H9 (cell line): ENCODE results near the gene DLGAP4. TPM values are rescaled to one million over a fixed set of nuclear protein-coding genes. Genes with fewer than 3 reads are reported as not detected.

Experiments
- DNase-seq: peaks from one replicate; pipeline ENCODE4 v3.0.0-alpha.2; 2017
- H2AFZ ChIP-seq: one replicate; pipeline ENCODE4 v1.6.1; 2013; ENCODE audit warnings: mild to moderate bottlenecking, low read length, control low read depth, moderate library complexity
- H2AK5ac ChIP-seq: 2 replicates; pipeline ENCODE4 v1.6.1; 2013; ENCODE audit warnings: low read length, control low read depth, mixed read lengths; ENCODE audit not compliant: insufficient read length
- H2BK120ac ChIP-seq: one replicate; pipeline ENCODE4 v1.6.1; 2013; ENCODE audit warnings: low read depth, mild to moderate bottlenecking, low read length, control low read depth, inconsistent platforms; ENCODE audit not compliant: poor library complexity, severe bottlenecking
- H2BK12ac ChIP-seq: 2 replicates; pipeline ENCODE4 v1.6.1; 2013; ENCODE audit warnings: low read length, control low read depth, mixed read lengths, low read depth; ENCODE audit not compliant: insufficient read length
- H2BK15ac ChIP-seq: 2 replicates; pipeline ENCODE4 v1.6.1; 2013; ENCODE audit warnings: low read depth, low read length, control low read depth
- H2BK20ac ChIP-seq: one replicate; pipeline ENCODE4 v1.6.1; 2013; ENCODE audit warnings: low read depth, mild to moderate bottlenecking, low read length, control low read depth, inconsistent platforms; ENCODE audit not compliant: poor library complexity, severe bottlenecking
- H2BK5ac ChIP-seq: 2 replicates; pipeline ENCODE4 v1.6.1; 2013; ENCODE audit warnings: low read length, control low read depth, mixed read lengths; ENCODE audit not compliant: insufficient read length
- H3K14ac ChIP-seq: 2 replicates; pipeline ENCODE4 v1.6.1; 2013; ENCODE audit warnings: low read length, control low read depth; ENCODE audit not compliant: insufficient read depth
- H3K18ac ChIP-seq: 2 replicates; pipeline ENCODE4 v1.6.1; 2013; ENCODE audit warnings: low read depth, mild to moderate bottlenecking, mixed read lengths, low read length, control low read depth; ENCODE audit not compliant: insufficient read length
- H3K23ac ChIP-seq: 2 replicates; pipeline ENCODE4 v1.6.1; 2013; ENCODE audit warnings: low read length, control low read depth, mixed read lengths, low read depth; ENCODE audit not compliant: insufficient read length
- H3K23me2 ChIP-seq: 2 replicates; pipeline ENCODE4 v1.6.1; 2013; ENCODE audit warnings: low read depth, mild to moderate bottlenecking, mixed read lengths, low read length, control low read depth; ENCODE audit not compliant: insufficient read length, poor library complexity, severe bottlenecking
- H3K27ac ChIP-seq: 2 replicates; pipeline ENCODE4 v1.5.1; 2013; ENCODE audit warnings: low read length, control low read depth, mixed read lengths, low read depth; ENCODE audit not compliant: insufficient read length
- H3K27me3 ChIP-seq: 2 replicates; pipeline ENCODE4 v1.6.1; 2013; ENCODE audit warnings: low read length, control low read depth, inconsistent platforms; ENCODE audit not compliant: insufficient read depth
- H3K4ac ChIP-seq: 2 replicates; pipeline ENCODE4 v1.6.1; 2013; ENCODE audit warnings: low read depth, mild to moderate bottlenecking, control low read depth, inconsistent platforms, low read length, moderate library complexity
- H3K4me1 ChIP-seq: 2 replicates; pipeline ENCODE4 v1.6.1; 2013; ENCODE audit warnings: low read length, control low read depth, inconsistent platforms; ENCODE audit not compliant: insufficient read depth
- H3K4me2 ChIP-seq: 2 replicates; pipeline ENCODE4 v1.6.1; 2013; ENCODE audit warnings: low read length, control low read depth, mixed read lengths; ENCODE audit not compliant: insufficient read length, insufficient read depth
- H3K56ac ChIP-seq: 2 replicates; pipeline ENCODE4 v1.6.1; 2013; ENCODE audit warnings: low read depth, mild to moderate bottlenecking, mixed read lengths, low read length, control low read depth; ENCODE audit not compliant: insufficient read length
- H3K79me1 ChIP-seq: 2 replicates; pipeline ENCODE4 v1.6.1; 2013; ENCODE audit warnings: low read depth, mild to moderate bottlenecking, moderate library complexity, low read length, control low read depth, inconsistent platforms; ENCODE audit not compliant: insufficient read depth, poor library complexity, severe bottlenecking
- H3K79me2 ChIP-seq: 2 replicates; pipeline ENCODE4 v1.6.1; 2013; ENCODE audit warnings: low read length, control low read depth, inconsistent platforms; ENCODE audit not compliant: insufficient read depth
- H3K9ac ChIP-seq: 2 replicates; pipeline ENCODE4 v1.6.1; 2013; ENCODE audit warnings: low read length, control low read depth, mixed read lengths; ENCODE audit not compliant: insufficient read length; ENCODE audit errors: extremely low read depth
- H3K9me3 ChIP-seq: one replicate; pipeline ENCODE4 v1.6.1; 2013; ENCODE audit warnings: low read depth, low read length, inconsistent platforms; ENCODE audit not compliant: control insufficient read depth
- H3T11ph ChIP-seq: one replicate; pipeline ENCODE4 v1.6.1; 2013; ENCODE audit warnings: mild to moderate bottlenecking, low read length, control low read depth, inconsistent platforms
- H4K20me1 ChIP-seq: one replicate; pipeline ENCODE4 v1.6.1; 2013; ENCODE audit not compliant: control insufficient read depth, insufficient read length, insufficient read depth
- H4K5ac ChIP-seq: 2 replicates; pipeline ENCODE4 v1.6.1; 2013; ENCODE audit warnings: low read depth, mild to moderate bottlenecking, mixed read lengths, low read length, control low read depth; ENCODE audit not compliant: insufficient read length
- H4K8ac ChIP-seq: replicated peaks from 2 replicates; pipeline ENCODE4 v1.6.1; 2013; ENCODE audit warnings: low read length, control low read depth, mixed read lengths, low read depth; ENCODE audit not compliant: insufficient read length
- H4K91ac ChIP-seq: 2 replicates; pipeline ENCODE4 v1.6.1; 2013; ENCODE audit warnings: low read depth, mild to moderate bottlenecking, moderate library complexity, mixed read lengths, low read length, control low read depth; ENCODE audit not compliant: insufficient read length
- H3K27ac Mint-ChIP-seq, 3 experiments: 2 replicates in 2 of 3; 3 replicates in 1 of 3; pipeline ENCODE4 v1.8.0; 2020 to 2021; ENCODE audit warnings: mixed read lengths in 3 of 3, mild to moderate bottlenecking in 1 of 3, moderate library complexity in 1 of 3
- H3K27me3 Mint-ChIP-seq: 2 replicates; pipeline ENCODE4 v1.8.0; 2021; ENCODE audit warnings: low read depth, mild to moderate bottlenecking, moderate library complexity, mixed read lengths
- H3K36me3 Mint-ChIP-seq, 3 experiments: 2 replicates in 2 of 3; 3 replicates in 1 of 3; pipeline ENCODE4 v1.8.0; 2020 to 2021; ENCODE audit warnings: low read depth in 3 of 3, mixed read lengths in 3 of 3; ENCODE audit not compliant: insufficient read depth in 1 of 3
- H3K4me1 Mint-ChIP-seq, 2 experiments: 2 replicates each; pipeline ENCODE4 v1.8.0; 2020; ENCODE audit warnings: mixed read lengths in 2 of 2
- H3K4me3 Mint-ChIP-seq, 2 experiments: 2 replicates in 1 of 2; 3 replicates in 1 of 2; pipeline ENCODE4 v1.8.0; 2020 to 2021; ENCODE audit warnings: mild to moderate bottlenecking in 2 of 2, mixed read lengths in 2 of 2, moderate library complexity in 1 of 2
- H3K9me3 Mint-ChIP-seq, 2 experiments: 2 replicates in 1 of 2; 3 replicates in 1 of 2; pipeline ENCODE4 v1.8.0; 2020; ENCODE audit warnings: mild to moderate bottlenecking in 2 of 2, mixed read lengths in 2 of 2, moderate library complexity in 1 of 2
- WGBS: extraction: QIAGEN DNeasy Blood & Tissue Kit; methylation state at CpG from one replicate; pipeline ENCODE4 v1.1.7; 2013; ENCODE audit warnings: missing lambda C conversion rate, low lambda C conversion rate, mixed read lengths; ENCODE audit not compliant: insufficient read length; ENCODE audit errors: extremely low coverage; 5-methylcytosine and 5-hydroxymethylcytosine counted together
- total RNA-seq: library from RNA; stranded (reverse); gene quantifications from 2 replicates; pipeline ENCODE4 v1.2.1, GENCODE V29; 2021
- TF ChIP-seq, protein P1 (sequence below): fragments of 200-600 bp; sonication (generic); conservative IDR thresholded peaks from 3 replicates; pipeline ENCODE4 v1.8.0; 2021; ENCODE audit warnings: antibody characterized with exemption, mild to moderate bottlenecking

DLGAP4 gene
- total RNA-seq, 1 experiment from 2014 or later = 48.0 TPM

DNA sequence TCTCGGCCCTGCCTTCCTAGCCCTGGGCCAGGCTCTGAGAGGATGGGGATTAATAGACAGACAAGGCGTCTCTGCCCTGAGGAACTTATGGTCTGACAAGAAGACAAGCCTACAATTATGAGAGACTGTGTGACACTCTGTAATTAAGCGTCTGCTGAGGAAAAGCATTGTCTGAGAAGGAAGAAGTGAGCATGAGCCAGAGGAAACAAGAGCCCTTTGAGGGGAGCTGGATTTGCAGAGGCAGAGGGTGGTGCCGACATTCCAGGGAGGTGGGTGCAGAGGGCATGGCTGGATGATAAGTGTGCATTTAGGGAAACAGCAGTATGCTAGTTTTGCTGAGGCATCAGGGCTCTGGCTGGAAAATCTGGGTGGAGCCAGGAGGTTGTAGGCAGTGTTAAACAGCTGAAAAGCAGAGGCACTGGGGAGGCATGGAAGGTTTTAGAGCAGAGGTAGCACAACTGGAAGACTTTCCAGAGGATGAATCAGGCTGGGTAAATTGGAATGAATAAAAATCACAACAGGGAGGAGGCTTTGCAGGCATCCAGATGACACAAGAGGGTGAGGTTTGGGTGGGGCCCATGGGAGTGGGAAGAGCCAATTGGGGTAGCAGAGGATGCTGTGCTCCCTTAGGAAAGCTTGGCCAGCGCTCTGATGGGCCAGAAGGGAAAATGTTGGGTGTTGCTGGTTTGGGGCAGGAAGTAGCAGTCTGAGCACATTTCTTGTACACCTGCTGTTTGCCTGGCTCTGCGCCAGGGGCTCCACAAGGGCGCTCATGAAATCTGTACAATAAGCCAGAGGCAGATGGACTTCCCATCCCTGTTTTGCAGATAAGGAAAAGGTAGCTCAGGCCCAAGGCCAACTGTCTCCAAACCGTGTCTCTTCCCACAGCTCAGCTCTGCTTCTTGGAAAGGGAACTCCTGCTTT is 161.2 kb downstream of the DLGAP4 start:
- Histone ChIP-seq H3K27me3 (no peaks in the 10 kb centered on the region), H3K14ac (no peak overlapping the region), H3K9me3 (no peaks in the 10 kb centered on the region), H2AFZ (no peak overlapping the region), H3K4me1 (peaks cover 12% of the 10 kb centered on the region; the same call in 1 of the 2 replicates), H4K5ac (no peak overlapping the region), H4K20me1 (no peaks in the 10 kb centered on the region), H3K18ac (no peak overlapping the region), H3K56ac (no peak overlapping the region), H3K23ac (no peak overlapping the region), H2BK15ac (no peak overlapping the region), H3K4ac (no peak overlapping the region), H3K79me1 (peaks cover 5% of the 10 kb centered on the region), H2BK120ac (no peak overlapping the region), H3T11ph (no peak overlapping the region), H2BK20ac (no peak overlapping the region), H4K8ac (no peak overlapping the region), H2BK5ac (no peak overlapping the region), H3K79me2 (peaks cover 15% of the 10 kb centered on the region; the same call in 1 of the 2 replicates), H2BK12ac (no peak overlapping the region), H3K27ac (no peak overlapping the region), H4K91ac (no peak overlapping the region), H3K9ac (no peak overlapping the region), H3K4me2 (no peak overlapping the region), H3K23me2 (peaks cover 10% of the 10 kb centered on the region), H2AK5ac (no peak overlapping the region)
- TF ChIP-seq, protein P1, sequence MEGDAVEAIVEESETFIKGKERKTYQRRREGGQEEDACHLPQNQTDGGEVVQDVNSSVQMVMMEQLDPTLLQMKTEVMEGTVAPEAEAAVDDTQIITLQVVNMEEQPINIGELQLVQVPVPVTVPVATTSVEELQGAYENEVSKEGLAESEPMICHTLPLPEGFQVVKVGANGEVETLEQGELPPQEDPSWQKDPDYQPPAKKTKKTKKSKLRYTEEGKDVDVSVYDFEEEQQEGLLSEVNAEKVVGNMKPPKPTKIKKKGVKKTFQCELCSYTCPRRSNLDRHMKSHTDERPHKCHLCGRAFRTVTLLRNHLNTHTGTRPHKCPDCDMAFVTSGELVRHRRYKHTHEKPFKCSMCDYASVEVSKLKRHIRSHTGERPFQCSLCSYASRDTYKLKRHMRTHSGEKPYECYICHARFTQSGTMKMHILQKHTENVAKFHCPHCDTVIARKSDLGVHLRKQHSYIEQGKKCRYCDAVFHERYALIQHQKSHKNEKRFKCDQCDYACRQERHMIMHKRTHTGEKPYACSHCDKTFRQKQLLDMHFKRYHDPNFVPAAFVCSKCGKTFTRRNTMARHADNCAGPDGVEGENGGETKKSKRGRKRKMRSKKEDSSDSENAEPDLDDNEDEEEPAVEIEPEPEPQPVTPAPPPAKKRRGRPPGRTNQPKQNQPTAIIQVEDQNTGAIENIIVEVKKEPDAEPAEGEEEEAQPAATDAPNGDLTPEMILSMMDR = no peak
- Mint-ChIP-seq H3K4me3 (no peak overlapping the region), H3K9me3 (no peaks in the 10 kb centered on the region), H3K36me3 (peaks cover 2 to 11% (median 4%) of the 10 kb centered on the region in 3 experiments; a peak in 6 of 7 replicates), H3K4me1 (peaks cover 55 to 68% of the 10 kb centered on the region in 2 experiments), H3K27me3 (no peaks in the 10 kb centered on the region), H3K27ac (peak overlapping the region; percentile 41 to 67 (median 62); a peak in 6 of 7 replicates)
- WGBS = no CpG with 5 or more reads among the region's 8 CpGs
- DNase-seq = no peak
